SK-N-SH (cell line): ENCODE measurements around the gene PGBD2. TPM values are rescaled to one million over a fixed set of nuclear protein-coding genes. Genes with fewer than 3 reads are reported as not detected.
"Not testable (repeated sequence)": the region's sequence is repeated elsewhere in the genome, so short reads cannot be mapped to it uniquely, and the experiment has no call there.

Experiments
- CTCF ChIA-PET: fragments of 300-600, 350-600 bp; formaldehyde crosslinking; extraction: SDS; loops from one replicate; lab custom pipeline; 2021; lab: Yijun Ruan, JAX
- POLR2A ChIA-PET: fragments of 350-600 bp; sonication (Branson Sonifier 250); formaldehyde crosslinking; extraction: SDS; loops from one replicate; lab custom pipeline; 2020; ENCODE audit warnings: antibody characterized with exemption, inconsistent platforms; lab: Yijun Ruan, JAX
- DNase-seq: peaks from one replicate; pipeline ENCODE4 v3.0.0; 2012
- H2AFZ ChIP-seq: fragments of 200-600 bp; sonication (generic); 2 replicates; pipeline ENCODE4 v1.8.1; 2016; ENCODE audit warnings: antibody characterized with exemption, mild to moderate bottlenecking, low read depth
- H3F3A ChIP-seq: fragments of 200-600 bp; sonication (generic); replicated peaks from 2 replicates; pipeline ENCODE3; 2016; ENCODE audit warnings: antibody characterized with exemption, mild to moderate bottlenecking; ENCODE audit not compliant: insufficient read depth
- H3K27ac ChIP-seq, 2 experiments: fragments of 200-500 bp in 1 of 2; fragments of 200-600 bp in 1 of 2; sonication (Bioruptor generic) in 1 of 2; sonication (generic), shearing (Covaris generic) in 1 of 2; 2 replicates each; pipeline versions ENCODE4 v1.5.1 to v1.6.1; 2014 to 2016; ENCODE audit warnings: low read depth in 2 of 2, inconsistent platforms in 1 of 2, low read length in 1 of 2, mild to moderate bottlenecking in 1 of 2, mixed read lengths in 1 of 2
- H3K27me3 ChIP-seq: fragments of 200-600 bp; sonication (generic), shearing (Covaris generic); 2 replicates; pipeline ENCODE4 v1.6.1; 2016; ENCODE audit warnings: mixed run types; ENCODE audit not compliant: insufficient read depth
- H3K36me3 ChIP-seq, 2 experiments: fragments of 200-500 bp in 1 of 2; fragments of 200-600 bp in 1 of 2; sonication (Bioruptor generic) in 1 of 2; sonication (generic) in 1 of 2; replicated peaks in 1 of 2; 2 replicates each; pipeline versions ENCODE3 to v1.5.1; 2014 to 2016; ENCODE audit warnings: low read length in 1 of 2, mild to moderate bottlenecking in 1 of 2; ENCODE audit not compliant: insufficient read depth in 2 of 2, control insufficient read depth in 1 of 2
- H3K4me1 ChIP-seq, 2 experiments: fragments of 200-500 bp in 1 of 2; fragments of 200-600 bp in 1 of 2; sonication (Bioruptor generic) in 1 of 2; sonication (generic), shearing (Covaris generic) in 1 of 2; 2 replicates each; pipeline versions ENCODE4 v1.5.1 to v1.6.1; 2014 to 2016; ENCODE audit warnings: low read depth in 1 of 2, low read length in 1 of 2, mixed run types in 1 of 2; ENCODE audit not compliant: insufficient read depth in 2 of 2, control insufficient read depth in 1 of 2
- H3K4me2 ChIP-seq: fragments of 200-600 bp; sonication (generic), shearing (Covaris generic); 2 replicates; pipeline ENCODE4 v1.6.1; 2017; ENCODE audit warnings: mixed run types
- H3K4me3 ChIP-seq, 2 experiments: fragments of 200-500 bp in 1 of 2; fragments of 200-600 bp in 1 of 2; sonication (Bioruptor generic) in 1 of 2; sonication (generic), shearing (Covaris generic) in 1 of 2; 2 replicates each; pipeline versions ENCODE4 v1.5.1 to v1.8.1; 2014 to 2016; ENCODE audit warnings: low read depth in 2 of 2, inconsistent platforms in 1 of 2, low read length in 1 of 2, mild to moderate bottlenecking in 1 of 2, mixed read lengths in 1 of 2, moderate library complexity in 1 of 2
- H3K79me2 ChIP-seq: fragments of 200-600 bp; sonication (generic); 2 replicates; pipeline ENCODE4 v1.8.1; 2017; ENCODE audit warnings: mild to moderate bottlenecking; ENCODE audit not compliant: insufficient read depth
- H3K9ac ChIP-seq: fragments of 200-600 bp; sonication (generic); 2 replicates; pipeline ENCODE4 v1.6.1; 2017; ENCODE audit warnings: mixed run types
- H3K9me2 ChIP-seq: fragments of 200-600 bp; sonication (generic); 2 replicates; pipeline ENCODE4 v1.6.1; 2017; ENCODE audit warnings: mixed run types
- H3K9me3 ChIP-seq: fragments of 200-600 bp; sonication (generic); 2 replicates; pipeline ENCODE4 v1.6.1; 2017; ENCODE audit warnings: mixed run types, mild to moderate bottlenecking, moderate library complexity
- H4K20me1 ChIP-seq: fragments of 200-600 bp; sonication (generic); 2 replicates; pipeline ENCODE4 v1.6.1; 2017; ENCODE audit warnings: mild to moderate bottlenecking, mixed run types; ENCODE audit not compliant: insufficient read depth
- CHD2 ChIP-seq: fragments of 150-350 bp; IDR thresholded peaks from 2 replicates; pipeline ENCODE4 v1.6.1; 2018; ENCODE audit warnings: low read length; ENCODE audit not compliant: partially characterized antibody
- ELF1 ChIP-seq: IDR thresholded peaks from 2 replicates; pipeline ENCODE4 v1.4.0; 2012
- EP300 ChIP-seq, 2 experiments: IDR thresholded peaks; 2 replicates each; pipeline versions ENCODE4 v1.4.0 to v1.6.1; 2012; ENCODE audit warnings: borderline replicate concordance in 1 of 2, low read depth in 1 of 2, low read length in 1 of 2
- FOSL2 ChIP-seq: IDR thresholded peaks from 2 replicates; pipeline ENCODE4 v1.4.0; 2012; ENCODE audit warnings: low read depth, mild to moderate bottlenecking, moderate library complexity, borderline replicate concordance
- FOXJ3 ChIP-seq: sonication (generic); formaldehyde crosslinking; IDR thresholded peaks from 2 replicates; pipeline ENCODE4 v1.5.1; 2020; ENCODE audit warnings: mild to moderate bottlenecking, missing genetic modification reagents
- GABPA ChIP-seq: IDR thresholded peaks from 2 replicates; pipeline ENCODE4 v1.4.0; 2012; ENCODE audit warnings: low read depth, mild to moderate bottlenecking
- JUND ChIP-seq: IDR thresholded peaks from 2 replicates; pipeline ENCODE4 v1.4.0; 2012
- NFIC ChIP-seq: IDR thresholded peaks from 2 replicates; pipeline ENCODE4 v1.4.0; 2012; ENCODE audit warnings: borderline replicate concordance
- POLR2AphosphoS5 ChIP-seq: IDR thresholded peaks from 2 replicates; pipeline ENCODE4 v1.6.1; 2012; ENCODE audit warnings: low read depth, low read length
- RAD21 ChIP-seq: IDR thresholded peaks from 2 replicates; pipeline ENCODE4 v1.6.1; 2012; ENCODE audit warnings: mild to moderate bottlenecking, low read length
- RXRA ChIP-seq: IDR thresholded peaks from 2 replicates; pipeline ENCODE4 v1.4.0; 2012; ENCODE audit warnings: low read depth, mild to moderate bottlenecking, borderline replicate concordance
- TCF12 ChIP-seq: IDR thresholded peaks from 2 replicates; pipeline ENCODE4 v1.4.0; 2012
- TEAD4 ChIP-seq: IDR thresholded peaks from 2 replicates; pipeline ENCODE4 v1.4.0; 2012; ENCODE audit warnings: mild to moderate bottlenecking, borderline replicate concordance; ENCODE audit not compliant: insufficient read depth
- YY1 ChIP-seq: IDR thresholded peaks from 2 replicates; pipeline ENCODE4 v1.4.0; 2012; ENCODE audit warnings: low read depth, mild to moderate bottlenecking
- WGBS: methylation state at CpG from one replicate; pipeline ENCODE4 v1.1.6; 2017; ENCODE audit warnings: low lambda C conversion rate; 5-methylcytosine and 5-hydroxymethylcytosine counted together
- polyA plus RNA-seq, 3 experiments: library from polyadenylated mRNA; depleted of rRNA; stranded (reverse); fragments of >200 nt; gene quantifications; 2 replicates each; pipeline ENCODE4 v1.2.3, GENCODE V29; 2012
- TF ChIP-seq, protein P1 (sequence below): IDR thresholded peaks from 2 replicates; pipeline ENCODE4 v1.4.0; 2012; ENCODE audit warnings: low read depth
- TF ChIP-seq, protein P2 (sequence below): IDR thresholded peaks from 2 replicates; pipeline ENCODE4 v1.4.0; 2012; ENCODE audit warnings: low read depth, borderline replicate concordance
- TF ChIP-seq, protein P3 (sequence below): IDR thresholded peaks from 2 replicates; pipeline ENCODE4; 2012
- TF ChIP-seq, protein P4 (sequence below): fragments of 200-600 bp; sonication (generic); IDR thresholded peaks from 2 replicates; pipeline ENCODE4 v1.6.1; 2017; ENCODE audit warnings: antibody characterized with exemption, mild to moderate bottlenecking, moderate library complexity
- TF ChIP-seq, protein P5 (sequence below): IDR thresholded peaks from 2 replicates; pipeline ENCODE4 v1.6.1; 2012; ENCODE audit warnings: mild to moderate bottlenecking, low read depth, low read length, moderate library complexity

PGBD2 gene
- polyA plus RNA-seq, 1 of the 3 experiments (the other 2 are of a cell fraction): 6.4 TPM

DNA sequence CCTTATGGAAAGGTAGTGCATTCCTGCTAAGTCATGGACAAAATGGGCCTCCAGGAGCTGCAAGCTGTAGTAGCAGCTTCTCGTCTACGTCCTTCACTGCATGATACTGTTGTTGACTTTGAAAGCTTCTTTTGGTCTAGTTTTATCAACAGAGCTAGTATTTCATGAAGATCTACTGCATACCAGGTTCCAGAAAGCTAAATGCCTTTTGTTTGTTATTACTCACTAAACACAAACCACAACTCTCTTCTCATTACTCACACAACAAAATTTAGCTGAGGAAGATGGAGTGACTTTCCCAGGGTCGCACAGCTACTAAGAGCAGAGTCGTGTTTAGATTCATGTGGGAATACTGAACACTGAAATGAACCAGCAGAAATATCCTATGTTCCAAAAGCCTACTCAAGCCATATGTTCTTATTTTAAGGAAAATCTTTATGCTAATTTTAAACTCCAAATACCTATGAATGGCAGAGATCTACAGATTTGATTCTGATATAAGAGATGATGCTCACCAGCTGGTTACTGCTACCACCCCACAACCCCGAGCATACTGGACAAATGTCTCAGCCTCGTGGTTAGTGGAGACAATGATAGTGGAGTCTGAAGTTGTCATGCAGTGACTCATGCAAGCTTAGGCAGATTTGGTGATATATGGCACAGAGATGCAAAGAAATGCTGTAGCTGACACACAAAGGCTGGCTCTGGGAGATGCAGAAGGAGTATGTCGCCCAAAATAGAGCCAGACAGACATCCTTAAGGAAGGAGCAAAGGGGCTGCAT, 20.6 kb downstream of the PGBD2 start:
- CTCF ChIA-PET: interaction anchor here (1.0 to 1.9 kb wide), 4 partner anchors 18 to 88 kb away, joined by 3 to 5 read pairs (median 4); no protein-coding TSS in a partner anchor
- peak overlapping the region; percentile 64 for H3K4me2 ChIP-seq
- POLR2A ChIA-PET: no interaction called here
- no peaks in the 10 kb centered on the region for H3K9me2 ChIP-seq
- H4K20me1 ChIP-seq: no peaks in the 10 kb centered on the region
- peak overlapping the region; percentile 45 for H2AFZ ChIP-seq
- peaks cover 21% of the 10 kb centered on the region for H3F3A ChIP-seq
- H3K4me1 ChIP-seq: peaks cover 9 to 15% of the 10 kb centered on the region in 2 experiments
- H3K79me2 ChIP-seq: no peaks in the 10 kb centered on the region
- peak overlapping the region; percentile 28 to 87 for H3K27ac ChIP-seq
- H3K9ac ChIP-seq: peak overlapping the region; percentile 47; the same call in 1 of the 2 replicates
- DNase-seq: no peak
- no peaks in the 10 kb centered on the region for H3K9me3 ChIP-seq
- 47% methylated on average over 7 of the region's 7 CpGs for WGBS
- no peaks in the 10 kb centered on the region for H3K27me3 ChIP-seq
- TF ChIP-seq CHD2 (no peak), ELF1 (no peak), TCF12 (peak; percentile 71), RXRA (no peak), FOXJ3 (no peak), TEAD4 (no peak), GABPA (no peak), JUND (peak; percentile 66), RAD21 (no peak), EP300 (IDR thresholded peaks at IDR 0.05; ENCODE audit: borderline replicate concordance in 1 of 2, low read depth in 1 of 2, low read length in 1 of 2) (no peak), POLR2AphosphoS5 (no peak), YY1 (no peak), FOSL2 (peak; percentile 80), NFIC (no peak)
- TF ChIP-seq, protein P1, sequence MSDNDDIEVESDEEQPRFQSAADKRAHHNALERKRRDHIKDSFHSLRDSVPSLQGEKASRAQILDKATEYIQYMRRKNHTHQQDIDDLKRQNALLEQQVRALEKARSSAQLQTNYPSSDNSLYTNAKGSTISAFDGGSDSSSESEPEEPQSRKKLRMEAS: peak; percentile 67
- TF ChIP-seq, protein P2, sequence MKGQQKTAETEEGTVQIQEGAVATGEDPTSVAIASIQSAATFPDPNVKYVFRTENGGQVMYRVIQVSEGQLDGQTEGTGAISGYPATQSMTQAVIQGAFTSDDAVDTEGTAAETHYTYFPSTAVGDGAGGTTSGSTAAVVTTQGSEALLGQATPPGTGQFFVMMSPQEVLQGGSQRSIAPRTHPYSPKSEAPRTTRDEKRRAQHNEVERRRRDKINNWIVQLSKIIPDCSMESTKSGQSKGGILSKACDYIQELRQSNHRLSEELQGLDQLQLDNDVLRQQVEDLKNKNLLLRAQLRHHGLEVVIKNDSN: no peak
- TF ChIP-seq, protein P3, sequence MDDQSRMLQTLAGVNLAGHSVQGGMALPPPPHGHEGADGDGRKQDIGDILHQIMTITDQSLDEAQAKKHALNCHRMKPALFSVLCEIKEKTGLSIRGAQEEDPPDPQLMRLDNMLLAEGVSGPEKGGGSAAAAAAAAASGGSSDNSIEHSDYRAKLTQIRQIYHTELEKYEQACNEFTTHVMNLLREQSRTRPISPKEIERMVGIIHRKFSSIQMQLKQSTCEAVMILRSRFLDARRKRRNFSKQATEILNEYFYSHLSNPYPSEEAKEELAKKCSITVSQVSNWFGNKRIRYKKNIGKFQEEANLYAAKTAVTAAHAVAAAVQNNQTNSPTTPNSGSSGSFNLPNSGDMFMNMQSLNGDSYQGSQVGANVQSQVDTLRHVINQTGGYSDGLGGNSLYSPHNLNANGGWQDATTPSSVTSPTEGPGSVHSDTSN: peak; percentile 82
- TF ChIP-seq, protein P4, sequence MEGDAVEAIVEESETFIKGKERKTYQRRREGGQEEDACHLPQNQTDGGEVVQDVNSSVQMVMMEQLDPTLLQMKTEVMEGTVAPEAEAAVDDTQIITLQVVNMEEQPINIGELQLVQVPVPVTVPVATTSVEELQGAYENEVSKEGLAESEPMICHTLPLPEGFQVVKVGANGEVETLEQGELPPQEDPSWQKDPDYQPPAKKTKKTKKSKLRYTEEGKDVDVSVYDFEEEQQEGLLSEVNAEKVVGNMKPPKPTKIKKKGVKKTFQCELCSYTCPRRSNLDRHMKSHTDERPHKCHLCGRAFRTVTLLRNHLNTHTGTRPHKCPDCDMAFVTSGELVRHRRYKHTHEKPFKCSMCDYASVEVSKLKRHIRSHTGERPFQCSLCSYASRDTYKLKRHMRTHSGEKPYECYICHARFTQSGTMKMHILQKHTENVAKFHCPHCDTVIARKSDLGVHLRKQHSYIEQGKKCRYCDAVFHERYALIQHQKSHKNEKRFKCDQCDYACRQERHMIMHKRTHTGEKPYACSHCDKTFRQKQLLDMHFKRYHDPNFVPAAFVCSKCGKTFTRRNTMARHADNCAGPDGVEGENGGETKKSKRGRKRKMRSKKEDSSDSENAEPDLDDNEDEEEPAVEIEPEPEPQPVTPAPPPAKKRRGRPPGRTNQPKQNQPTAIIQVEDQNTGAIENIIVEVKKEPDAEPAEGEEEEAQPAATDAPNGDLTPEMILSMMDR: no peak
- TF ChIP-seq, protein P5, sequence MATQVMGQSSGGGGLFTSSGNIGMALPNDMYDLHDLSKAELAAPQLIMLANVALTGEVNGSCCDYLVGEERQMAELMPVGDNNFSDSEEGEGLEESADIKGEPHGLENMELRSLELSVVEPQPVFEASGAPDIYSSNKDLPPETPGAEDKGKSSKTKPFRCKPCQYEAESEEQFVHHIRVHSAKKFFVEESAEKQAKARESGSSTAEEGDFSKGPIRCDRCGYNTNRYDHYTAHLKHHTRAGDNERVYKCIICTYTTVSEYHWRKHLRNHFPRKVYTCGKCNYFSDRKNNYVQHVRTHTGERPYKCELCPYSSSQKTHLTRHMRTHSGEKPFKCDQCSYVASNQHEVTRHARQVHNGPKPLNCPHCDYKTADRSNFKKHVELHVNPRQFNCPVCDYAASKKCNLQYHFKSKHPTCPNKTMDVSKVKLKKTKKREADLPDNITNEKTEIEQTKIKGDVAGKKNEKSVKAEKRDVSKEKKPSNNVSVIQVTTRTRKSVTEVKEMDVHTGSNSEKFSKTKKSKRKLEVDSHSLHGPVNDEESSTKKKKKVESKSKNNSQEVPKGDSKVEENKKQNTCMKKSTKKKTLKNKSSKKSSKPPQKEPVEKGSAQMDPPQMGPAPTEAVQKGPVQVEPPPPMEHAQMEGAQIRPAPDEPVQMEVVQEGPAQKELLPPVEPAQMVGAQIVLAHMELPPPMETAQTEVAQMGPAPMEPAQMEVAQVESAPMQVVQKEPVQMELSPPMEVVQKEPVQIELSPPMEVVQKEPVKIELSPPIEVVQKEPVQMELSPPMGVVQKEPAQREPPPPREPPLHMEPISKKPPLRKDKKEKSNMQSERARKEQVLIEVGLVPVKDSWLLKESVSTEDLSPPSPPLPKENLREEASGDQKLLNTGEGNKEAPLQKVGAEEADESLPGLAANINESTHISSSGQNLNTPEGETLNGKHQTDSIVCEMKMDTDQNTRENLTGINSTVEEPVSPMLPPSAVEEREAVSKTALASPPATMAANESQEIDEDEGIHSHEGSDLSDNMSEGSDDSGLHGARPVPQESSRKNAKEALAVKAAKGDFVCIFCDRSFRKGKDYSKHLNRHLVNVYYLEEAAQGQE: no peak
- H3K36me3 ChIP-seq: no peaks in the 10 kb centered on the region
- 0 out of 4 replicates have a peak overlapping the region, but pooled peaks of 1 of the 2 experiments have one; percentile 1 for H3K4me3 ChIP-seq

DNA sequence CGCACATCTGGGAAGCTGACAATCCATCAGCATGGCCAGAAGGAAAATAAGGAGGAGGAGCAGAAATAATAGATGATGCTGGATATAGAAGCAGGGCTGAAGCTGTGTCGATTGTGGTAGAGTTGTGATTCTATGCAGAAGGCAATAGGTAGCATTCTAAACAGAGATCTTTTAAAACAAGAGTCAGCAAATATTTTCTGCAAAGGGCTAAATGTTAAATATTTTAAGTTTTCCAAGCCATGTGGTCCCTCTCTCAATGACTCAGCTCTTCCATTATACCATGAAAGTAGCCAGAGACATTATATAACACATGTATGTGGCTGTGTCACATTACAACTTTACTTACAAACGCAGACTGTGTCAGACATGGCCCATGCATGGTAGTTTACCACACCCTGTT, 21.2 kb downstream of the PGBD2 start:
- H3F3A ChIP-seq: peaks cover 21% of the 10 kb centered on the region
- H3K4me2 ChIP-seq: peak overlapping the region; percentile 64
- H3K27me3 ChIP-seq, H3K9me3 ChIP-seq, POLR2A ChIA-PET, DNase-seq, H3K79me2 ChIP-seq, H3K36me3 ChIP-seq, H3K9me2 ChIP-seq, H4K20me1 ChIP-seq: not testable (repeated sequence)
- H3K27ac ChIP-seq: peak overlapping the region; percentile 34 to 87
- WGBS: 67% methylated on average over 3 of the region's 3 CpGs
- H3K9ac ChIP-seq: peak overlapping the region; percentile 47; the same call in 1 of the 2 replicates
- 0 out of 4 replicates have a peak overlapping the region, but pooled peaks of 1 of the 2 experiments have one; percentile 1 for H3K4me3 ChIP-seq
- H2AFZ ChIP-seq: peak overlapping the region; percentile 45
- peaks cover 9 to 15% of the 10 kb centered on the region in 2 experiments for H3K4me1 ChIP-seq
- CTCF ChIA-PET: interaction anchor here (1.1 to 1.9 kb wide), 2 partner anchors 21 to 85 kb away, joined by 3 to 4 read pairs; no protein-coding TSS in a partner anchor
